ENCODE results near the gene SLC23A1.
"Not testable (repeated sequence)": the region's sequence is repeated elsewhere in the genome, so short reads cannot be mapped to it uniquely, and the experiment has no call there.

The SLC23A1 gene

GRCh38 chr5:139368613-139369012 lies 14.5 kb downstream of the SLC23A1 start:
- no peak for DNase-seq

GRCh38 chr5:139364466-139364865 lies 18.6 kb downstream of the SLC23A1 start:
- DNase-seq: no peak

DNA sequence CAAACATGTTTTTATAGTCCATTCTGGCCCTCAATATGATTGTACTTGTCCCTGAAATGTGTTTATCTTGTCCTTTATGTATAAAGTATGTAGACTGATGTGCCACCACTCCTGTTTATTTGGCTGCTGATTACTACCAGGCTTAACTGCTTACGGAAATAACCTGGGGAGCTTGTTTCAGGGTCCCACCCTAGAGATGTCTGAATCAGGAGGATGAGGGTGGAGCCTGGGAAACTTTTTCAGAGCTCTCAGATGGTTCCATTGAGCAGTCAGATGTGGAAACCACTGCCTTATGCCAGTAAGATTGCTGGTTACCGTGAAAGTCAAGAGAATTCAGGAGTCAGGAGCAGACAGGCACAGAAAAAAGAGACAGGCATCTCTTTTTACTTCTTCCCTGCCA lies 19.2 kb downstream of the SLC23A1 start:
- DNase-seq: no peak

- DNase-seq: no peak
Measured at GRCh38 chr5:139361835-139362429, 21.2 kb downstream of the SLC23A1 start.

GRCh38 chr5:139360384-139360783 lies 22.7 kb downstream of the SLC23A1 start:
- no peak for DNase-seq

DNA sequence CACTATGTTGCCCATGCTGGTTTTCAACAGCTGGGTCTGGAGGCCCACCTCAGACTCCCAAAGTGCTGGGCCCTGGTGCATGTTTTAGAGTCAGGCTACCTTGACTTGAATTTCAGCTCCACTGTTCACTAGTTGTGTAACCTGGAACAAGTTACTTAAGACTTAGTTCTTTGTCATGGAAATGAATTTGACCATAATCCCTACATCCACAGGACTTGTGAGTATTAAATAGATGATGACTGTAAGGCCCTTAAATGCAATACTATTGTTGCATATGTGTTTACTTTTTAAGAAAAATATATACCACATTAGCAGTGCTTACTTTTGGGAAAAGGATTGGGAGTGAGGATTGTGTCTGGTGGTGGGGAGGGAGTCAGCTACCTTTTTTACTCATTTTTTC lies 25.0 kb downstream of the SLC23A1 start:
- DNase-seq: no peak

DNA sequence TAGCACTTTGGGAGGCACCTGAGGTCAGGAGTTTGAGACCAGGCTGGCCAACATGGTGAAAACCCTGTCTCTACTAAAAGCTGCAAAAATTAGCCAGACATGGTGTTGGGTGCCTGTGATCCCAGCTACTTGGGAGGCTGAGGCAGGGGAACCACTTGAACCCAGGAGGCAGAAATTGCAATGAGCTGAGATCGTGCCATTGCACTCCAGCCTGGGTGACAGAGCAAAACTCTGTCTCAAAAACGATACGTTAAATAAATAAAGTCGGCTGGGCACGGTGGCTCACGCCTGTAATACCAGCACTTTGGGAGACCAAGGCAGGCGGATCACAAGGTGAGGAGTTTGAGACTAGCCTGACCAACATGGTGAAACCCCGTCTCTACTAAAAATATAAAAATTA lies 27.2 kb downstream of the SLC23A1 start:
- DNase-seq: not testable (repeated sequence)

DNA sequence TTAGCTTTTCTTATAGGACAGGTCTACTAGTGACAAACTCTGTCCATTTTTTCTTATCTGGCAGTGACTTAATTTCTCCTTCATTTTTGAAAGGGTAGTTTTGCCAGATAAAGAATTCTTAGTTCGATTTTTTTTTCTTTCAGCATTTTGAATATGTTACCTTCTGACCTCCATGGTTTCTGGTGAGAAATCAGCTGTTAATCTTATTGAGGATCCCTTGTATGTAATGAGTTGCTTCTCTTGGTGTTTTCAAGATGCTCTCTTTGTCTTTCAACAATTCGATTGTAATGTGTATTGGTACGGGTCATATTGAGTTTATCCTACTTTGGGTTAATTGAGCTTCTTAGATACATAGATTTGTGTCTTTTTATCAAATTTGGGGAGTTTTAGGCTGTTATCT lies 28.9 kb downstream of the SLC23A1 start:
- DNase-seq: no peak

DNA sequence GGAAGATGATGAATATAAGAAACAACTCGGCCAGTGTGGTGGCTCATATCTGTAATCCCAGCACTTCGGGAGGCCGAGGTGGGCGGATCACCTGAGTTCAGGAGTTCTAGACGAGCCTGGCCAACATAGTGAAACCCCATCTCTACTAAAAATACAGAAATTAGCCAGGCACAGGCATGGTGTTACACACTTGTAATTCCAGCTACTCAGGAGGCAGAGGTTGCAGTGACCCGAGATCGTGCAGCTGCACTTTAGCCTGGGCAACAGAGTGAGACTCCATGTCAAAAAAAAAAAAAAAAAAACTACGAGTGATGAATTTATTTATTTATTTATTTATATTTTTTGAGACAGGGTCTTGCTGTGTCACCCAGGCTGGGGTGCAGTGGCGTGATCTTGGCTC lies 35.2 kb downstream of the SLC23A1 start:
- DNase-seq: not testable (repeated sequence)

GRCh38 chr5:139345442-139345841 lies 37.7 kb downstream of the SLC23A1 start:
- DNase-seq: not testable (repeated sequence)

GRCh38 chr5:139344177-139344576 lies 38.9 kb downstream of the SLC23A1 start:
- no peak for DNase-seq

DNA sequence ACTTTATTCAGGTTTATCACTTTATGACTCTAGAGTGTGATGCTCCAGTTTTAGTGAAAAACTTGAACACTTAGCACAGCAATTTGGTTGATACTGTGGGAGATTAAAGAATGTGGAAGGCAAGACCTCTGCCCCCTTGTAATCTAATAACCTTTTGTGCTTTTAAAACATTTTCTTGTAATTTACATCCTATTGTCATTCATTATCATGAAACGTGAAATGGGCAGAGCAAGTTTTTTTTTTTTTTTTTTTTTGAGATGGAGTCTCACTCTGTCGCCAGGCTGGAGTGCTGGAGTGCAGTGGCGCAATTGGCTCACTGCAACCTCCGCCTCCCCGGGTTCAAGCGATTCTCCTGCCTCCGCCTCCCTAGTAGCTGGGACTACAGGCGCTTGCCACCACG lies 39.6 kb downstream of the SLC23A1 start:
- no peak for DNase-seq

GRCh38 chr5:139342423-139342723 lies 40.7 kb downstream of the SLC23A1 start:
- no peak for DNase-seq

GRCh38 chr5:139341689-139342422 lies 41.2 kb downstream of the SLC23A1 start, which contains the start of gene PAIP2:
Gene PAIP2, plus strand, starts transcription at chr5:139341854. Its CDS starts 21,931 bp downstream, at chr5:139363785.
- peak; percentile 97 to 98 (median 98) for DNase-seq

DNA sequence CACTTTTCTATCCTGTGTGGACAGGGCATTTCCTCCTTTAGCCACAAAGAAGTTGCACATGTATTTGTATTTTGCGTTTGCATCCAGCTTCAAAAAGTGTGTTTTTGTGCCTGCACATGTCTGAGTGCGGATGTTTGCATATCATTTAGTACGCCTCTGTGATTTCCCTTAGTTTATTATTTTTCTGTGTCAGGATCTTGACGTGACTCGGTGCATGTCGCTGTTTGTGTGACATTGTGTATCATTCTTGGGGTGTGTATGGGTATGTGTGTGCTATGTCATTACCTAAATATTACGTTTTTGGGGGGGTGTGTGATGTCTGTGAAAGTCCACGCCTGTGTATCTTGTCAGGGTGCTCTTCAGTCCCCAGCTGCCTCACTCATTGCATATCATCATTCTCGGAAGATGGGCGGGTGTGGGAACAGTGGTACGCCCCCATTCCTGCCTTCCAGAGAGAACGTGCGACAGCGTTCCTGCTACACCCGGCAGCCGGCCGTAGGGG lies 41.9 kb downstream of the SLC23A1 start:
- DNase-seq: no peak

DNA sequence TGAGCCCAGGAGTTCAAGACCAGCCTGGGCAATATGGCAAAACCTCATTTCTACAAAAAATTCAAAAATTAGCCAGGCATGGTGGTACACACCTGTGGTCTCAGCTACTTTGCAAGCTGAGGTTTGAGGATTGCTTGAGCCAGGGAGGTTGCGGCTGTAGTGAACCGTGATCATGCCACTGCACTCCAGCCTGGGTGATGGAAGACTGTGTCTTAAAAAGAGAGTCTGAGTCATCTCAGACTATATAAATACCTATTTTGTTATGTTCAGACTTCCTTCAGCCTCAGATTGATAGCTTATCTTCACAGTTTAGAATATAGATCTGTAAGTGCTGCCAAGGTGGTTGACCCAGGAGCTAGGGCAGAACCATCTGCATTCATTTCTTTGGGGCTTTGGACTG lies 43.0 kb downstream of the SLC23A1 start:
- no peak for DNase-seq

DNA sequence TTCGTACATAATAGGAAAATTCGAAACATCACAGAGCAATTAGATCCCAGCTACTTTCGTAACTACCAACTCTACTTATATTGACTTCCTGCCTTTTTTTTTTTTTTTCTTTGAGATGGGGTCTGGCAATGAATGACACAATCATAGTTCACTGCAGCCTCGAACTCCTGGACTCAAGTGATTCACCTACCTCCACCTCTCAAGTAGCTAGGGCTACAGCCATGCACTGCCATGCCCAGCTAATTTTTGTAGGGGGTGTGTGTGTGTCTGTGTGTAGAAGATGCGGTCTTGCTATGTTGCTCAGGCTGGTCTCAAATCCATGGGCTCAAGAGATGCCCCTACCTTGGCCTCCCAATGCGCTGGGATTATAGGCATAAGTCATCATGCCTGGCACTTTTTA lies 47.3 kb downstream of the SLC23A1 start:
- DNase-seq: no peak

Data from suppressor macrophage (primary cell).